DND-41 (cell line): Measurements from ENCODE around the gene HOXD10.

Experiments
- ATAC-seq: fragments of 200-7000 bp; cut with Tn5 transposase; 3 replicates; pipeline ENCODE4 v1.9.1; 2021; ENCODE audit warnings: low read depth; ENCODE audit not compliant: insufficient read depth
- DNase-seq: peaks from one replicate; pipeline ENCODE4 v3.0.0-alpha.2; 2020
- H2AFZ ChIP-seq: 2 replicates; pipeline ENCODE4 v1.6.0; 2012; ENCODE audit warnings: low read depth, low read length
- H3K27ac ChIP-seq: 2 replicates; pipeline ENCODE4 v1.5.1; 2012; ENCODE audit warnings: low read length, inconsistent platforms
- H3K27me3 ChIP-seq: fragments of 200-600 bp; sonication (generic); 2 replicates; pipeline ENCODE4 v1.6.0; 2012; ENCODE audit warnings: low read length, mild to moderate bottlenecking, inconsistent platforms; ENCODE audit not compliant: insufficient read depth, poor library complexity
- H3K36me3 ChIP-seq: 2 replicates; pipeline ENCODE4 v1.5.1; 2012; ENCODE audit warnings: low read length, inconsistent platforms; ENCODE audit not compliant: insufficient read depth
- H3K4me1 ChIP-seq: 2 replicates; pipeline ENCODE4 v1.5.1; 2012; ENCODE audit warnings: mild to moderate bottlenecking, low read length; ENCODE audit not compliant: insufficient read depth
- H3K4me2 ChIP-seq: 2 replicates; pipeline ENCODE4 v1.6.0; 2012; ENCODE audit warnings: mild to moderate bottlenecking, moderate library complexity, low read length, inconsistent platforms; ENCODE audit not compliant: insufficient read depth
- H3K4me3 ChIP-seq, 2 experiments: fragments of 200-600 bp in 1 of 2; shearing (Covaris generic) in 1 of 2; 2 replicates each; pipeline ENCODE4 v1.5.1; 2012 to 2016; ENCODE audit warnings: inconsistent platforms in 2 of 2, low read length in 2 of 2, mild to moderate bottlenecking in 2 of 2, low read depth in 1 of 2, moderate library complexity in 1 of 2
- H3K79me2 ChIP-seq: 2 replicates; pipeline ENCODE4 v1.6.0; 2012; ENCODE audit warnings: low read length, inconsistent platforms; ENCODE audit not compliant: insufficient read depth
- H3K9ac ChIP-seq: 2 replicates; pipeline ENCODE4 v1.6.0; 2012; ENCODE audit warnings: low read depth, mild to moderate bottlenecking, inconsistent platforms, low read length, moderate library complexity
- H3K9me3 ChIP-seq: 2 replicates; pipeline ENCODE4 v1.5.1; 2012; ENCODE audit warnings: low read length, moderate library complexity, mild to moderate bottlenecking, inconsistent platforms; ENCODE audit not compliant: insufficient read depth, severe bottlenecking
- H4K20me1 ChIP-seq: 2 replicates; pipeline ENCODE4 v1.6.0; 2012; ENCODE audit warnings: low read length; ENCODE audit not compliant: insufficient read depth
- CTCF ChIP-seq: IDR thresholded peaks from 2 replicates; pipeline ENCODE4 v1.5.1; 2012; ENCODE audit warnings: borderline replicate concordance, low read length, moderate library complexity, mild to moderate bottlenecking; ENCODE audit not compliant: poor library complexity, severe bottlenecking; ENCODE audit errors: extremely low read depth
- EZH2 ChIP-seq: IDR thresholded peaks from 3 replicates; pipeline ENCODE4 v1.6.1; 2012; ENCODE audit warnings: borderline replicate concordance, low read depth, mild to moderate bottlenecking, moderate library complexity, low read length, inconsistent platforms; ENCODE audit not compliant: severe bottlenecking

The HOXD10 gene

GRCh38 chr2:176078541-176079284 lies 37.9 kb upstream of the HOXD10 start:
- Histone ChIP-seq H3K9ac (no peak overlapping the region), H3K4me2 (no peak overlapping the region), H3K27me3 (peaks cover 17% of the 10 kb centered on the region), H3K9me3 (no peaks in the 10 kb centered on the region), H3K4me3 (no peak overlapping the region), H3K79me2 (no peaks in the 10 kb centered on the region), H2AFZ (no peak overlapping the region), H4K20me1 (no peaks in the 10 kb centered on the region), H3K36me3 (no peaks in the 10 kb centered on the region), H3K4me1 (no peaks in the 10 kb centered on the region), H3K27ac (no peak overlapping the region)
- no peak for ATAC-seq
- DNase-seq = no peak
- TF ChIP-seq CTCF = no peak
- TF ChIP-seq EZH2 = no peak

- ATAC-seq = no peak
- TF ChIP-seq EZH2 = no peak
- no peak for TF ChIP-seq CTCF
- H3K9ac ChIP-seq = no peak overlapping the region
- H3K79me2 ChIP-seq = no peaks in the 10 kb centered on the region
- no peaks in the 10 kb centered on the region for H3K4me1 ChIP-seq
- H3K27ac ChIP-seq = no peak overlapping the region
- H3K27me3 ChIP-seq = peaks cover 12% of the 10 kb centered on the region
- no peak overlapping the region for H3K4me2 ChIP-seq
- H3K36me3 ChIP-seq = no peaks in the 10 kb centered on the region
- H3K9me3 ChIP-seq = no peaks in the 10 kb centered on the region
- no peak for DNase-seq
- H4K20me1 ChIP-seq = no peaks in the 10 kb centered on the region
- no peak overlapping the region for H2AFZ ChIP-seq
- no peak overlapping the region for H3K4me3 ChIP-seq
Observed at GRCh38 chr2:176079285-176079830, 37.2 kb upstream of the HOXD10 start.

GRCh38 chr2:176079831-176080539 lies 36.6 kb upstream of the HOXD10 start:
- no peak overlapping the region for H3K4me2 ChIP-seq
- DNase-seq = no peak

More at GRCh38 chr2:176079831-176080539, 36.6 kb upstream of the HOXD10 start:
- no peak for ATAC-seq
- Histone ChIP-seq H3K36me3 (no peaks in the 10 kb centered on the region), H3K79me2 (no peaks in the 10 kb centered on the region), H2AFZ (no peak overlapping the region), H3K9me3 (no peaks in the 10 kb centered on the region), H3K27me3 (peaks cover 6% of the 10 kb centered on the region), H3K4me1 (no peaks in the 10 kb centered on the region), H4K20me1 (no peaks in the 10 kb centered on the region), H3K9ac (no peak overlapping the region), H3K27ac (no peak overlapping the region), H3K4me3 (no peak overlapping the region)
- TF ChIP-seq EZH2 (no peak), CTCF (no peak)
